B cell (primary cell): ENCODE measurements around the gene CDC37L1. TPM values are rescaled to one million over a fixed set of nuclear protein-coding genes. Genes with fewer than 3 reads are reported as not detected.

Source experiments
- ATAC-seq: fragments of 200-7000 bp; cut with Tn5 transposase; one replicate; pipeline ENCODE4 v1.10.0; 2021; ENCODE audit warnings: low read depth, mild to moderate bottlenecking, moderate number of reproducible peaks, moderate library complexity
- CTCF ChIA-PET: fragments of 350-600 bp; sonication (Branson Sonifier 250); formaldehyde crosslinking; loops from one replicate; lab custom pipeline; 2021; ENCODE audit warnings: antibody characterized with exemption, inconsistent platforms; lab: Charles Lee
- POLR2A ChIA-PET: fragments of 350-600 bp; sonication (Branson Sonifier 250); formaldehyde crosslinking; loops from one replicate; lab custom pipeline; 2021; ENCODE audit warnings: antibody characterized with exemption; lab: Charles Lee
- DNase-seq: peaks from one replicate; pipeline ENCODE4 v3.0.0; 2013
- H2AFZ ChIP-seq: 2 replicates; pipeline ENCODE4 v1.6.1; 2012; ENCODE audit warnings: mild to moderate bottlenecking, low read depth, low read length; ENCODE audit not compliant: insufficient read depth, poor library complexity, severe bottlenecking
- H3K27ac ChIP-seq, 2 donors: 1 replicate in 1 of 2; 2 replicates in 1 of 2; pipeline ENCODE4 v1.5.1; 2012 to 2013; ENCODE audit warnings: low read length in 2 of 2, mild to moderate bottlenecking in 2 of 2, moderate library complexity in 1 of 2
- H3K27me3 ChIP-seq, 4 experiments: fragments of 200-600 bp in 1 of 4; sonication (generic) in 1 of 4; replicated peaks in 1 of 4; 1 replicate in 2 of 4; 2 replicates in 2 of 4; pipeline versions ENCODE4 v1.6.1 to v1.7.0; 2013 to 2016; ENCODE audit warnings: low read length in 3 of 4, mild to moderate bottlenecking in 2 of 4, mixed read lengths in 1 of 4, moderate library complexity in 1 of 4; ENCODE audit not compliant: insufficient read depth in 4 of 4, control insufficient read depth in 3 of 4; ENCODE audit errors: control extremely low read depth in 1 of 4
- H3K36me3 ChIP-seq, 2 experiments: replicated peaks in 1 of 2; 1 replicate in 1 of 2; 2 replicates in 1 of 2; pipeline versions ENCODE4 v1.6.1 to v1.7.1; 2013; ENCODE audit warnings: low read length in 1 of 2; ENCODE audit not compliant: insufficient read depth in 2 of 2, control insufficient read depth in 1 of 2; ENCODE audit errors: control extremely low read depth in 1 of 2, extremely low read depth in 1 of 2
- H3K4me1 ChIP-seq, 2 donors: fragments of 200-600 bp in 1 of 2; sonication (generic) in 1 of 2; 1 replicate in 1 of 2; 2 replicates in 1 of 2; pipeline versions ENCODE4 v1.5.1 to v1.6.1; 2013 to 2017; ENCODE audit warnings: low read length in 2 of 2; ENCODE audit not compliant: control insufficient read depth in 2 of 2, insufficient read depth in 2 of 2
- H3K4me2 ChIP-seq: replicated peaks from 2 replicates; pipeline ENCODE3; 2012; ENCODE audit warnings: mild to moderate bottlenecking, low read depth, low read length; ENCODE audit not compliant: poor library complexity, severe bottlenecking
- H3K4me3 ChIP-seq, 5 experiments: fragments of 200-600 bp in 1 of 5; sonication (generic) in 1 of 5; 1 replicate in 3 of 5; 2 replicates in 2 of 5; pipeline versions ENCODE4 v1.5.1 to v1.7.0; 2011 to 2016; ENCODE audit warnings: low read length in 4 of 5, mild to moderate bottlenecking in 4 of 5, low read depth in 2 of 5, control low read depth in 1 of 5, moderate library complexity in 1 of 5; ENCODE audit not compliant: insufficient read depth in 1 of 5; ENCODE audit errors: control extremely low read depth in 1 of 5, extremely low read depth in 1 of 5
- H3K79me2 ChIP-seq: fragments of 200-600 bp; sonication (generic); one replicate; pipeline ENCODE4 v1.6.0; 2016; ENCODE audit warnings: low read length; ENCODE audit not compliant: control insufficient read depth, insufficient read depth
- H3K9ac ChIP-seq: fragments of 200-600 bp; sonication (generic); 2 replicates; pipeline ENCODE4 v1.6.1; 2017; ENCODE audit warnings: mild to moderate bottlenecking, low read length, moderate library complexity
- H3K9me3 ChIP-seq, 3 donors: one replicate each; pipeline versions ENCODE4 v1.6.1 to v1.7.1; 2013; ENCODE audit warnings: low read length in 2 of 3; ENCODE audit not compliant: control insufficient read depth in 2 of 3, insufficient read depth in 1 of 3; ENCODE audit errors: control extremely low read depth in 1 of 3
- H4K20me1 ChIP-seq: 2 replicates; pipeline ENCODE4 v1.6.0; 2012; ENCODE audit warnings: mild to moderate bottlenecking, low read length; ENCODE audit not compliant: insufficient read depth, control insufficient read depth, poor library complexity, severe bottlenecking
- H3K27ac Mint-ChIP-seq: one replicate; pipeline ENCODE4 v1.8.0; 2021; ENCODE audit warnings: mixed read lengths
- H3K27me3 Mint-ChIP-seq: one replicate; pipeline ENCODE4 v1.8.0; 2021; ENCODE audit warnings: mixed read lengths
- H3K4me1 Mint-ChIP-seq: one replicate; pipeline ENCODE4 v1.8.0; 2021; ENCODE audit warnings: mixed read lengths
- H3K4me3 Mint-ChIP-seq: one replicate; pipeline ENCODE4 v1.8.0; 2021; ENCODE audit warnings: mixed read lengths
- H3K9me3 Mint-ChIP-seq: one replicate; pipeline ENCODE4 v1.8.0; 2022; ENCODE audit warnings: mixed read lengths; ENCODE audit not compliant: insufficient read depth
- CTCF ChIP-seq: fragments of 200-600 bp; IDR thresholded peaks from one replicate; pipeline ENCODE4 v1.8.0; 2022; ENCODE audit warnings: antibody characterized with exemption, mild to moderate bottlenecking
- EZH2 ChIP-seq: IDR thresholded peaks from 2 replicates; pipeline ENCODE4 v1.6.1; 2012; ENCODE audit warnings: borderline replicate concordance, low read depth, mild to moderate bottlenecking, moderate library complexity, low read length; ENCODE audit not compliant: insufficient read depth, poor library complexity, severe bottlenecking
- WGBS: methylation state at CpG from one replicate; pipeline ENCODE4 v1.1.5; 2013; ENCODE audit warnings: missing lambda C conversion rate; ENCODE audit not compliant: insufficient coverage; 5-methylcytosine and 5-hydroxymethylcytosine counted together
- intact Hi-C: fragments of 100-400 bp; cut with micrococcal nuclease; formaldehyde crosslinking; loops from one replicate; pipeline ENCODE4 v1.10.0; 2022
- polyA plus RNA-seq: library from polyadenylated mRNA; depleted of rRNA; stranded (reverse); fragments of >200 nt; gene quantifications from 2 replicates; pipeline ENCODE4 v1.2.3, GENCODE V29; 2012
- total RNA-seq, 2 donors: library from RNA; stranded (reverse); fragments of 120-200 nt in 1 of 2; gene quantifications; 1 replicate in 1 of 2; 2 replicates in 1 of 2; pipeline versions ENCODE4 v1.2.3 to v1.2.4, GENCODE V29; 2013 to 2022

The CDC37L1 gene
- total and polyA plus RNA-seq, 2 donors (not counting 1 experiment from before 2014, with no cell fraction given): 3.0 to 16.0 TPM

- POLR2A ChIA-PET: interaction anchor here (0.6 kb wide), 1 partner anchor 79 kb away, joined by 11 read pairs; the partner anchor contains the start of gene AK3
Measured at GRCh38 chr9:4662108-4662988, 17.0 kb upstream of the CDC37L1 start, which contains the start of gene PLPP6. PLPP6 (plus strand) TSS chr9:4662294; CDS start chr9:4662376, 82 bp downstream.

More at GRCh38 chr9:4662108-4662988, 17.0 kb upstream of the CDC37L1 start, which contains the start of gene PLPP6:
- Mint-ChIP-seq H3K27me3 (peaks cover 12% of the 10 kb centered on the region), H3K27ac (peak within 1 kb of the TSS; percentile 91), H3K4me3 (peak within 1 kb of the TSS; percentile 96), H3K4me1 (peaks cover 46% of the 10 kb centered on the region), H3K9me3 (no peaks in the 10 kb centered on the region)
- H3K36me3 ChIP-seq: no peaks in the 10 kb centered on the region
- WGBS: 2% methylated on average over 70 of the region's 70 CpGs
- H3K27me3 ChIP-seq: peaks cover 0 to 5% (median under 1%) of the 10 kb centered on the region in 4 experiments
- H3K4me2 ChIP-seq: peak within 1 kb of the TSS; percentile 85
- no peaks in the 10 kb centered on the region for H4K20me1 ChIP-seq
- ATAC-seq (peak; percentile 85), DNase-seq (peak; percentile 86)
- H3K9me3 ChIP-seq: no peaks in the 10 kb centered on the region
- peaks cover 48 to 50% of the 10 kb centered on the region in 2 donors for H3K4me1 ChIP-seq
- H2AFZ ChIP-seq: peak within 1 kb of the TSS; percentile 80
- intact Hi-C loops: loop anchor here (1.0 to 5.0 kb wide), 4 partner anchors 17 to 325 kb away; partner anchors contain the start of genes AK3, CDC37L1, JAK2 and RCL1
- H3K79me2 ChIP-seq: no peaks in the 10 kb centered on the region
- H3K4me3 ChIP-seq: peak within 1 kb of the TSS; percentile 39 to 92 (median 74)
- CTCF ChIA-PET: interaction anchor here (1.3 kb wide), 1 partner anchor 78 kb away, joined by 3 read pairs; the partner anchor contains the start of gene AK3
- H3K9ac ChIP-seq: peak within 1 kb of the TSS; percentile 73
- peak within 1 kb of the TSS; percentile 42 to 57 for H3K27ac ChIP-seq
- no peak for TF ChIP-seq EZH2
- peak; percentile 51 for TF ChIP-seq CTCF
